GM21619 (cell line): ENCODE data around the gene IL4R.
"Not testable (repeated sequence)": the region's sequence is repeated elsewhere in the genome, so short reads cannot be mapped to it uniquely, and the experiment has no call there.

Source experiments
- ATAC-seq: cut with Tn5 transposase; IDR thresholded peaks from one replicate; pipeline ENCODE4 v1.9.1; 2021; ENCODE audit not compliant: unreplicated experiment

The IL4R gene

DNA sequence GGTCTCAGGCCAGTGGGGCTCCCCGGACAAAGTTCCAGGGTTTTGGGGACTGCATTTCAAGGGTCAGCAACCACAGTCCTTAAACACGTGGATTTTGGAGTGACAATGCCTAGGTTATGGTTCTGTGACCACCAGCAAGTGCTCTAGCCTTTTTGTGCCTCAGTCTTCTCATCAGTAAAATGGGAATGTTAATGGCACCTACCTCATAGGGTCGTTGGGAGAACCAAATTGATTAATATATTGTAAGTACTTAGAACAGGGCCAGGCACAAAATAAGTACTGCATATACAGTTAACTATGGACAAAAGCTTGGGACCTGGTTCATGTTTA lies 13.8 kb downstream of the IL4R start:
- no peak for ATAC-seq

DNA sequence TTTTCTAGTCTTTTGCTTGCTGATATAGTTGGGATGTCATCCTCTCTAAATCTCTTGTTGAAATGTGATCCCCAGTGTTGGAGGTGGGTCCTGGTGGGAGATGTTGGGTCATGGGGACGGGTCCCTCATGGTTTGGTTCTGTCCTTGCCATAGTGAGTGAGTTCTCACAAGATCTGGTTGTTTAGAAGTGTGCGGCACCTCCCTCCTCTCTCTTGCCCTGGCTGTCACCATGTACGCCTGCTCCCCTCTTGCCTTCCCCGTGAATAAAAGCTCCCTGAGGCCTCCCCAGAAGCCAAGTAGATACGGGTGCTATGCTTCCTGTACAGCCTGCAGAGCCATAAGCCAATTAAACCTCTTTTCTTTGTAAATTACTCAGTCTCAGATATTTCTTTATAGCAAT lies 15.2 kb downstream of the IL4R start:
- ATAC-seq: no peak

DNA sequence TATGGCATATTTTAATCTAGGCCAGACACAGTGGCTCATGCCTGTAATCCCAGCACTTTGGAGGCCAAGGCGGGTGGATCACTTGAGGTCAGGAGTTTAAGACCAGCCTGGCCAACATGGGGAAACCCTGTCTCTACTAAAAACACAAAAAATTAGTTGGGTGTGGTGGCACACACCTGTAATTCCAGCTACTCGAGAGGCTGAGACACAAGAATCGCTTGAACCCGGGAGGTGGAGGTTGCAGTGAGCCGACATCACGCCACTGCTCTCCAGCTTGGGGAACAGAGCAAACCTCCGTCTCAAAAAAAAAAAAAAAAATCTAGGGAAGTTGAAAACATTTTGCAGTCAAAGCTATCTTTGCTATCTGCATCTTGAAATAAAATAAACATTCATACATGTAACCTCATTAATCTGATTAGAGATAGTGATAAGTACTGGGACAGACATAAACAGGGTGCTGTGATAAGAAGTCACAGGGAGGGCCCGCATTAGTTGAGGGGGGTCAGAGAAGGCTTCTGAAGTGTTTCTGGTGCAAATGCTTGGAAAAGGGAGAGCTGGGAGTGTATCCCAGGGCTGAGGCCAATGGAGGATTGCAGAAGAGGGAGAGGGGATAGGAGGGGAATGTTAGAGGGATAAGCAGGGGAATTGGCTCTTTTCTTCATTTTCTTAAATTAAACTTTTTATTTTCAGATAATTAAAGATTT lies 15.8 kb downstream of the IL4R start:
- not testable (repeated sequence) for ATAC-seq

DNA sequence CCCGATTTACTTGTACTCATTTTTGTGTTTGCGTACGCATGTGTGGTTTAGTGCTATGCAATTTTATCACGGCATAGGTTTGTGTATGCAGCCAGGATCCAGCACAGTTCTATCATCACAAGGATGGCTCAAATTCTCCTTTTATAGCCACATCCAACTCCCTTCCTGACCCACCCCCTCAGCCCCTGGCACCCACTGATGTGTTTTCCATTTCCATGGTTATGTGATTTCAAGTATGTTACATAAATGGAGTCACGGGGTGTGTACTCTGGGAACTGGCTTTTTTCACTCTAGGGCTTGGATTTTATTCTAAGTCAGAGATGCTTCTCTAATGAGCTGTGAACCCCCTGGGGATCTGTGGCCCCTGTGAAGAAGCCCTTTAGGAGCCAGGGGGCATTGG lies 16.8 kb downstream of the IL4R start:
- ATAC-seq: no peak

DNA sequence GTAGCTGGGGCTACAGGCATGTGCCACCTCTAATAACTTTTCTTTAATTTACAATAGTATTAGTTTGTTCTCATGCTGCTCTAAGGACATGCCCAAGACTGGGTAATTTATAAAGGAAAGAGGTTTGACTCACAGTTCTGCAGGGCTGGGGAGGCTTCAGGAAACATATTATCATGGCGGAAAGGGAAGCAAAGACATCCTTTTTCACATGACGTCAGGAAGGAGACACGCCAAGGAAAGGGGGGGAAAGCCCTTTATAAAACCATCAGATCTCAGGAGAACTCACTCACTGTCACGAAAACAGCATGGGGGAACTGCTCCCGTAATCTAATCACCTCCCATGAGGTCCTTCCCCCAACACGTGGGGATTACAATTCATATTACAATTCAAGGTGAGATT lies 18.3 kb downstream of the IL4R start:
- ATAC-seq: no peak

DNA sequence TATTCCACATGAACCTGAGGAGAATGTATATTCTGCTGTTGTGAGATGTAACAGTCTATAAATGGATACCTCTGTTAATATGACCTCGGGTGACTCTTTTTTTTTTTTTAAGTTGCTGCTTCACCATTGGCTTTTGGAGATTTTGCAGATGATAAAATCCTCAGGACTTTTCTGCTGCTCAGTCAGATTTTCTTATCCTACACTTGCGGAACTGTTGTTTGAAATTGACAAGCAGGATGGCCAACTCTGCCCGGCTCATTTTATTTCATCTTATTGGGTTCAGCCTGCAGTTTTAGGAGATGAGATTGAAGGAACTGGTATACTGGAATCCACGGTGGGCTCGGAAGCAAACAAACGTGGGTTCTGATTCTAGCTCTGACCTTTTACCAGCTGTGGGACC lies 19.3 kb downstream of the IL4R start:
- no peak for ATAC-seq

DNA sequence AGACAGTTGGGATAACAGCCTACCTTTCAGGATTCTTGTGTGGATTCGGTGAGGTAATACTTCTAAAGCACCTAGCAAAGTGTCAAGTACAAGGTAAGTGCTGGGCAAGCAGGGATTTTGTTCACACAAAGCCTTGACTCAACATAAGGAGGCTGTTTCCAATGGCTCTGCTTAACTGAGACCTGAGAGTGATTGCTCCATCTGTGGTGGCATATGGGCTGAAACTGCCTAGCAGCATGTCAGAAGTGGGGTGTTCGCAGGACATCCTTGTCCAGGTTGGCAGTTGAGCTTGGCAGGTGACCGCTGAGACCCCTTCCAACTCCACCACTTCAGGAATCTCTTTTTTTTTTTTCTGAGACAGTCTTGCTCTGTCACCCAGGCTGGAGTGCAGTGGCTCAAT lies 19.8 kb downstream of the IL4R start:
- no peak for ATAC-seq

DNA sequence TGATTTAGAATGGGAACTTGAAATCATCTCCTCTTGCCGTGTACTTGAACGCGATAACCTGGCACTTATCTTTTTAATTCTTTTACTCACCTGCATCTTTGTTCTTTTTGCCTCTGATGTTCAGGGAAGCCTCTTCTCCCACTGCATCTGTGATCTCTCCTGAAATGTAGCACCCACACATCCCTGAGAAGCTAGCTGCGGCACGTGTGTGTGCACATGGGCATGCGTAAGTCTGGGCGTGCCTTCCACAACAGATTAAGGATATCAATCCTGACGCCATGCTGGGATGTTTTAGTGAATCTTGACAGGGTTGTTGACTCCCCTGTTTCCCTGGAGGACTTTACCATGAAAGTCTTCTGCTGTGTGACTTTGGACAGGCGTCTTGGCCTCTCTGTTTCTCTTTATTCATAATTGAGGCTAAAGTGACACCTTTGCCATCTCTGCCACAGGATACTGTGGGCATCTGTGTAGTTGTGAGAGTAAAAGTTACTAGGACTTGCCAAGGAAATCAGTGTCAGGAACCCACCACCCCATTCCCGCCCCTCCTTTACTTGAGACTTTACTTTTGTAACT lies 20.5 kb downstream of the IL4R start:
- ATAC-seq: no peak

DNA sequence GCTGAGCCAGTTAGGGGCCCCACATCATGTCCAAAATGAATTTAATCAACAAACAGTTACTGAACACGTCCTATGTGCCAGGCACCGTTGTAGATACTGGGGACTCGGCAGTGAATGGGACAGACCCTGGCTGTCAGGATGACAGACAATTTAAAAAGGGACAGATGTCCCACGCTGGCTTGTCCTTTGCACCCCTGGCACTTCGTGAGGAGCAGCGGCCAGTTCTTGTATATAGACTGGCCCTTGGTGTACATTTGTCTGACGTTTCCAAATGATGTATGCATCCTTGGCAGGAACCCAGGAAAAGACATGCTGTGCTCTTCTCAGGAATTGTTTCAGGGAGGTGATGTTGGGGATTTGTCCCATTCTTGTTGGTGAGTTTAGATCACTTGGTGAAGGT lies 21.1 kb downstream of the IL4R start:
- no peak for ATAC-seq

DNA sequence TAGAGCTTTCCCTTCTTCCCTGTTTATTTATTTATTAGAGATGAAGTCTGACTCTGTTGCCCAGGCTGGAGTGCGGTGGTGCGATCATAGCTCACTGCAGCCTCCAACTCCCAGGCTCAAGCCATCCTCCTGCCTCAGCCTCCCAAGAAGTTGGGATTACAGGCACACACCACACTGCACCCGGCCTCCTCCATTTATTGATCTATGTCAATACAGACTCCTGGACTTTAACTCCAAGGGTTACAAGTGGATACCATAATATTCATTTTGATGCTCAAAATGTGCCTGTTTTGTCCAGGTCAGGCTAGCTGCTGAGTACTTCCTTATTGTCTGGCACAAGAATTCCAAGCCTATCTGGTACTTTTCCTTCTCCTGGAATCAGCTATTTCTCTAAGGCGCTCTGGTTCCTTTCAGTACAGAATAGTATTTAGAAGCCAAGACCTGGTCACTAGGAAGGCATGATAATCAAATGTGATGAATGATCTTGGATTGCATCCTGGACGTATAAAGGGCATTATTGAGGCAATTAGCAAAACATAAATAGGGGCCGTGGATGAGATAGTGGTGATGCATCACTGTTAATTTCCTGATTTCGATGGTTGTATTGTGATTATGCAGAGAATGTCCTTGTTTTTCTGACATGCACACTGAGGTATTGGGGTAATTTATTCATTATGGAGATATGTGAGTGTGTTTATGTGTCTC lies 21.7 kb downstream of the IL4R start:
- no peak for ATAC-seq

DNA sequence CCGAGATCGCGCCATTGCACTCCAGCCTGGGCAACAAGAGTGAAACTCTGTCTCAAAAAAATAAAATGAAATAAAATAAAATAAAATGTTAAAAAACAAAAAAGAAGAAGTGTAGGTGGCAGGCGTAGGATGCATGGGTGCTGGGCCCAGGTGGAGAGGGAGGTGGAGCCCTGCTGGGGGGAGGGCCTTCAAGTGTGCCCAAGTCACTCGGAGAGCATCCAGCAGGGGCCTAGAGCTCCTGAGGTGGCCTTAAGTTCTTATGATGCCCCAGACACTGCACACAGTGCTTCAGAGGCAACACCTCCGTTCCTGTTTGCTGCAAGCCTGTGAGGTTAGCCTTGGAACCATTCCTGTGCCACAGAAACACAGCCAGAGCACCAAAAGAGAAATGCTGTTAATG lies 23.2 kb downstream of the IL4R start:
- ATAC-seq: no peak

DNA sequence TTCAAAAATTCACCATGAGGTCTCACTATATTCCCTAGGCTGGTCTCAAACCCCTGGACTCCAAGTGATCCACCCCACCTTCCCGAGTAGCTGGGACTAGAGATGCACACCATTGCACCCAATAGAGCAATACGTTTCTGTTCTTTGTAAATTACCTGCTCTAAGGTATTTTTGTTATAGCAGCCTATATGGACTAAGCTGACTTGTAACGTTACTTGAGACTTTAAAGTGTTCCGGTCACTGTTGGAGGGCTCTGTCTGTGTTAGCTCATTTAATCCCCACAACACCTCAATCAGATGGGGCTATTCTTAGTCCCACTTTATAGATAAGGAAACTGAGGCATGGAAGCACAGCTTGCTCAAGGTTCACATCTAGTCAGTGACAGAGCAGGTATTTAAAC lies 25.4 kb downstream of the IL4R start:
- no peak for ATAC-seq

DNA sequence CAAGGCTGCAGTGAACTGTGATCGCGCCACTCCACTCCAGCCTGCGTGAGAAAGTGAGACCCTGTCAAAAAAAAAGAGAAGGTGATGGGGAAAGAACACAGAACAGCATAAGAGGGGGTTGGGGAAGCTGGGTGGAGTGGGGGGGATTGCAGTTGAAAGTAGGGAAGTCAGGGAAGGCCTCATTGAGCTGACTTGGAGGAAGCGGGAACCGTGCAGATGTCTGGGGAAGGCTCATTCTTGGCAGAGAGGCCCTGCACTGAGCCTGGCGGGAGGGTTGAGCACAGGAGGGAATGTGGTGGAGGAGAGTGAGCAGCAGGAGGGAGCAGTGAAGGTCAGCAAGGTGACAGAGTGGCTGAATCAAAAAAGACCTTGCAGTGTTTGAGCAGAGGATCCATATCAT lies 26.9 kb downstream of the IL4R start:
- no peak for ATAC-seq

DNA sequence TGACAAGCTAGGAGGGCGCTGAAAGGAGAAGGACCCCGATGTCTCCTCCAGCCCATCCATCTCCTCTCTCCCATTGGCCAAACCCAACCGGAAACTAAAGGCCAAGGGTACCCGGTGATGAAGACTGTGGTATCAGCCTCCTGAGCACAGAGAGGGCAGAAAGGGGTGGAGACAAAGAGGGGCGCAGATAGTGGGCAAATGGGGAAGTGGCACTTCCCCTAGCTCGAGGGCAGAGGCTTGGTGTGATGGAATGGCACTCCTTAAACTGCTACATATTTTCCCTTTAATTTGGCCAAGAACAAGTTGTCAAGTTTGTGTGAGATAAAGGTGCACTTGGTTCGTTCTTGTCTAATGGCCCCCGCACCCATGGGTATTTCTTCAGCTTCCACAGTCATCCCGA lies 27.8 kb downstream of the IL4R start:
- ATAC-seq: no peak

DNA sequence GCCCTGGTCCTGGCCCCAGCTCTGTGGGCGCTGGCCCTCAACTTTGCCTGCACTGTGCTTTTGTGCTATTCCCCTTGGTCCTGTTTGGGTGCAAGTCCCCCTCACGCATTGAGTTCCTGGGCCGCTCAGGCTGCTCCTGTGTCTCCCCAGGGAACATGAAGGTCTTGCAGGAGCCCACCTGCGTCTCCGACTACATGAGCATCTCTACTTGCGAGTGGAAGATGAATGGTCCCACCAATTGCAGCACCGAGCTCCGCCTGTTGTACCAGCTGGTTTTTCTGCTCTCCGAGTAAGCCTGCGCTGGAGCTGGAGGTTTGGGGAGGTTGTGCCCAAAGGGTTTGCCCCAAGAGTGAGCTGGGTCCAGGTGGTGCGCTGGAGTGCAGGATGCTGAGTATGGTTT lies 28.2 kb downstream of the IL4R start:
- no peak for ATAC-seq

DNA sequence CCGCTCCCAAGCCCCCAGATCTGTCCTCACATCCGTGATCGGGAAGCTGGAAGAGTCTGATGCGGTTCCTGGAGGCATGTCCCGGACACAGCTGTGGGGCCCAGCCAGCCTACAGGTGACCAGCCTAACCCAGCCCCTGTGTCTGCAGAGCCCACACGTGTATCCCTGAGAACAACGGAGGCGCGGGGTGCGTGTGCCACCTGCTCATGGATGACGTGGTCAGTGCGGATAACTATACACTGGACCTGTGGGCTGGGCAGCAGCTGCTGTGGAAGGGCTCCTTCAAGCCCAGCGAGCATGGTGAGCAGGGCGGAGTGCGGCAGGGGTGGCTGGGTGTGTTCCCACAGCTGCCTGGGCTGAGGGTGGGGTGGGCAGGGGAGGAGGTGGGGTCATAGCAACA lies 30.9 kb downstream of the IL4R start:
- no peak for ATAC-seq

DNA sequence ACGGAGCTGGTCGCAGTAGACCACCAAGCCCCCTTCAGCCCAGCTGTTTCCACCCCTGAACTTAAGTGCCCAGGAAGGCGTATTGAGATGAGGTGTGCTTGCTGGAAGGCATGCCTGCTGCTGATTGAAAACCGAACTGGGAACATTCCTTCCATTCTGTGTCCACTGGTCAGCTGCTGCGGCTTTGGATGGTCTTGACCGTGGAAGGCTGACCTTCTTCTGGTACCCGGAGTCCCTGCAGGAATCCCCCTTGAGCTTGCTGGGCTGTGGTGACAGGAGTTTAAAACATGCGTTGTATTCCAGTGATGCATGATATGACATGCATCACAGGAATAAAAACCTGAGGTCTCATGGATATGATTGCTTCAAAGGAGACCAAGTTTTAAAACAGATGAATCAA lies 31.4 kb downstream of the IL4R start:
- ATAC-seq: no peak

DNA sequence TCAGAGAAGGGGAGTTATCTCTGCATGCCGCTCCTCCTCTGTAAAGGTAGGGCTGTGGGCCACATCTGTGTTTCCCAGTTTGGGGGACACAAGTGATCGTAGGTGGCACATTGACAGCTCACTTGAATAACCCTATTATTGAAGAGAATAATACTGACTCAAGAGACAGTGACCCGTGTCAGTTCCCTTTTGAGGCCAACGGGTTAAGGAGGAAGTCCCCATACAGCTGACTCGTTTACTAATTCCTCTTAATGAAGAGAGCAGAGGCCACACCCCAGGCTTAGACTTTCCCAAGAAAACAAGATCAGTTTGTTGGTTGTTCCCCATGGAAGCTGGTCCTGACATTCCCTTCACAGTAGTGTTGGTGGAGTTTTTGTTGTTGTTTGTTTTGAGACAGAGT lies 33.0 kb downstream of the IL4R start:
- no peak for ATAC-seq

DNA sequence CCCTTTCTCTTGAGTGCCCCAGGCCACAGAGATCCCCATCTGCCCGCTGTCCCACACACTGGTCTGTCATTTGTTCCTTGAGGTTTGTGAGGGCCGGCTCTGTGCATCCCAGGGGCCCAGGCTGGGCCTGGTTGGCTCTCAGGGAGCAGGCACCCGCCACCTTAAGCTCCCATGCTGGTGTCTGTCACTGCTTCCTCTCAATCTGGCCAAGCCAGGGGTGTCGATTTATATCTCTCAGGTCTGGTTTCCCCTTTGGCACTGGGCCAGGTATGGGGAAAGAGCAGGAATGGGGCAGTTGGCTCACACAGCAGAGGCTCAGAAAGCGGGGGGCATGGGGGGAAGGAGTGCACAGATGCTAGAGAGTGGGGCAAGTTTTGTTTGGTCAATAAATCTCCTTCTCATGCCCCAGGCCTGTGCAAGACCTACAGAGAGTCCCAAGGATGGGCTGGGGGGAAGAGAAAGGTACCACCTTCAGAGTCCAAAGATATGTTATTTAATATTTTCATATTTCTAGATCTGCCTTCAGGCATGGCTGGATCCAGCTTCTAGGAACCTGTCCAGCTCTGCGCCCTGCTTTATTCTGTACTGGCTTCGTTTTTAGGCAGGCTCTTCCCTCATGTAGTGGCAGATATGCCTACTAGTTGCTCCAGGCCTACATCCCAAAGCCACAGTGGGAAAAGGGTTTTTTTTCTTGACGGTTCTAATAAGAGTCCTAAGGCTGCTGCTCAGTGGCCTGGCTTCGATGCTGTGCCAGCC lies 34.3 kb downstream of the IL4R start:
- no peak for ATAC-seq

DNA sequence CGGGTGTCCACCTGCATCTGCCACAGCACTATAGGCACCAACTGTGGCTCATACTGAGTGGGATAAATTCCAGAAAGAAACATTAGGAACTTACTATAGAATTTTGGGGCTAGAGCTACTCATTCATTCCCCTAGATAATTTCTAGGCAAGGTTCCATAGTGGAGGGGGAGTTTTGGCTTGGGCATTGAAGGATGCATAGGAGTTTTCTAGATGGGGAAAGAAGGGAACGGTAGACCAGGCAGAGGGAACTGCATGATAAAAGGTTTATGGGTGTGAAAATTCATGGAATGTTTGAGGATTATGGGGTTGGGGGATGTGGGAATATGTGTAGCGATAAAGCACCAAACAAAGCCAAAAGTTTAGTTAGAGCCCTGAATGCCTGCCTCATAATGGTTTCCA lies 35.5 kb downstream of the IL4R start:
- no peak for ATAC-seq

DNA sequence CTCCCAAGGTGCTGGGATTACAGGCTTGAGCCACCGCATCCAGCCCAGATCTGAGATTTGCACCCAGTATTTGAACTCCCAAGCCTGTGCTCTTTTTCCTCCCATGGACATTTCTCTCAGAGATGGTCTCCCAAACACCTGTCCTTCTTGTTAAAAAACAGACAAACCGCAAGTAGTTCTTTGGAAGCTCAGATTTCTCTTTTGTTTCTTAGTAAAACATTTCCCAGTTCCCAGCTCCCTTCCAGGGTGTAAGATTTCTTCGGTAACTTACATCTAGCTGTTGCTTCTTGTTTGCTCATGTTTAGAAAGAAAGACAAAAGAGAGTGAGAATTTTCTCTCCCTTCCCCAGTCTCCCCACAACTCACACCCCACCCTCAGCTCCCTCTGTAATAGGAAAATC lies 36.2 kb downstream of the IL4R start:
- ATAC-seq: no peak

DNA sequence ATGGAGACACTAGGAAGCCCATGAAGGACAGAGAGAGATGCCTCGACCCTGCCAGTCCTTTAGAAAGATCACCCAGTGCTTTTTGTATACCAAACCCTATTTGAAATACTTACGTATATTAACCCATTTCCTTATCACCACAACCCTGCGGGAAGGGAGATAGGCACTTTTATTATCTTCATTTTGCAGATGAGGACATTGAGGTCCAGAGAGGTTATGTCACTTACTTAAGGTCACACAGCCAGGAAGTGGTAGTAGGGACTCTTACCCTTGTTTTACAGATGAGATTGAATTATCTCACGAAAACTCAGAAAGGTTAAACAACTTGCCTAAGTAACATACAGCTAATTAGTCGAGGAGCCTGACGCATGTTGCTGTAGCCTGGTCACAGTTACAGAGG lies 38.2 kb downstream of the IL4R start:
- no peak for ATAC-seq
